T-helper 2 cell treated with Interferon-gamma antibody and Interleukin-4, amounts not matched to agents 5 μg/mL and 100 μg/mL, for 36 hours (primary cell): ENCODE measurements around the gene ADAMTS13.

Experiments used
- DNase-seq: peaks from one replicate; pipeline ENCODE4 v3.0.0; 2021; ENCODE audit warnings: low spot score
- H3K27ac Mint-ChIP-seq: one replicate; pipeline ENCODE4 v1.8.0; 2021; ENCODE audit warnings: mild to moderate bottlenecking, mixed read lengths
- H3K27me3 Mint-ChIP-seq: one replicate; pipeline ENCODE4 v1.8.0; 2021; ENCODE audit warnings: low read depth, mixed read lengths
- H3K36me3 Mint-ChIP-seq: one replicate; pipeline ENCODE4 v1.8.0; 2021; ENCODE audit warnings: low read depth, mixed read lengths
- H3K4me1 Mint-ChIP-seq: one replicate; pipeline ENCODE4 v1.8.0; 2021; ENCODE audit warnings: low read depth, mixed read lengths
- H3K4me3 Mint-ChIP-seq: one replicate; pipeline ENCODE4 v1.8.0; 2022; ENCODE audit warnings: mild to moderate bottlenecking, moderate library complexity, mixed read lengths
- H3K9me3 Mint-ChIP-seq: one replicate; pipeline ENCODE4 v1.8.0; 2021; ENCODE audit warnings: mixed read lengths

ADAMTS13 gene

GRCh38 chr9:133493428-133493827 lies 71.3 kb downstream of the ADAMTS13 start:
- H3K4me1 Mint-ChIP-seq: no peaks in the 10 kb centered on the region
- no peak overlapping the region for H3K4me3 Mint-ChIP-seq
- no peaks in the 10 kb centered on the region for H3K9me3 Mint-ChIP-seq
- no peak for DNase-seq
- H3K36me3 Mint-ChIP-seq: no peaks in the 10 kb centered on the region
- H3K27ac Mint-ChIP-seq: no peak overlapping the region
- H3K27me3 Mint-ChIP-seq: no peaks in the 10 kb centered on the region

- no peak for DNase-seq
- H3K27me3 Mint-ChIP-seq: no peaks in the 10 kb centered on the region
- H3K9me3 Mint-ChIP-seq: no peaks in the 10 kb centered on the region
- no peak overlapping the region for H3K27ac Mint-ChIP-seq
- no peaks in the 10 kb centered on the region for H3K4me1 Mint-ChIP-seq
- no peaks in the 10 kb centered on the region for H3K36me3 Mint-ChIP-seq
- no peak overlapping the region for H3K4me3 Mint-ChIP-seq
These were observed 71.8 kb downstream of the ADAMTS13 start for GRCh38 chr9:133493845-133494540.

- H3K4me1 Mint-ChIP-seq: no peaks in the 10 kb centered on the region
- H3K9me3 Mint-ChIP-seq: no peaks in the 10 kb centered on the region
- no peak overlapping the region for H3K4me3 Mint-ChIP-seq
- no peak overlapping the region for H3K27ac Mint-ChIP-seq
- no peak for DNase-seq
- H3K27me3 Mint-ChIP-seq: no peaks in the 10 kb centered on the region
- no peaks in the 10 kb centered on the region for H3K36me3 Mint-ChIP-seq
These were observed 72.6 kb downstream of the ADAMTS13 start for GRCh38 chr9:133494636-133495326.

- Mint-ChIP-seq H3K9me3 (no peaks in the 10 kb centered on the region), H3K4me3 (no peak overlapping the region), H3K4me1 (no peaks in the 10 kb centered on the region), H3K27ac (no peak overlapping the region), H3K27me3 (no peaks in the 10 kb centered on the region), H3K36me3 (no peaks in the 10 kb centered on the region)
- no peak for DNase-seq
These were observed 73.4 kb downstream of the ADAMTS13 start for GRCh38 chr9:133495327-133496293.

GRCh38 chr9:133496861-133497842 lies 75.0 kb downstream of the ADAMTS13 start:
- Mint-ChIP-seq H3K9me3 (peaks cover 13% of the 10 kb centered on the region), H3K27me3 (no peaks in the 10 kb centered on the region), H3K36me3 (no peaks in the 10 kb centered on the region), H3K4me3 (no peak overlapping the region), H3K4me1 (no peaks in the 10 kb centered on the region), H3K27ac (no peak overlapping the region)
- no peak for DNase-seq

- Mint-ChIP-seq H3K4me3 (no peak overlapping the region), H3K9me3 (peaks cover 22% of the 10 kb centered on the region), H3K36me3 (no peaks in the 10 kb centered on the region), H3K4me1 (no peaks in the 10 kb centered on the region), H3K27me3 (peaks cover 2% of the 10 kb centered on the region), H3K27ac (no peak overlapping the region)
- DNase-seq: no peak
These were observed 77.1 kb downstream of the ADAMTS13 start for GRCh38 chr9:133499132-133499891.

- H3K4me3 Mint-ChIP-seq: no peak overlapping the region
- DNase-seq: no peak
- H3K27ac Mint-ChIP-seq: no peak overlapping the region
- no peaks in the 10 kb centered on the region for H3K4me1 Mint-ChIP-seq
- H3K27me3 Mint-ChIP-seq: peaks cover 2% of the 10 kb centered on the region
- H3K9me3 Mint-ChIP-seq: peaks cover 22% of the 10 kb centered on the region
- no peaks in the 10 kb centered on the region for H3K36me3 Mint-ChIP-seq
These were observed 77.7 kb downstream of the ADAMTS13 start for GRCh38 chr9:133499892-133500270.

- Mint-ChIP-seq H3K27me3 (peaks cover 2% of the 10 kb centered on the region), H3K27ac (no peak overlapping the region), H3K36me3 (no peaks in the 10 kb centered on the region), H3K9me3 (peaks cover 22% of the 10 kb centered on the region), H3K4me3 (no peak overlapping the region), H3K4me1 (no peaks in the 10 kb centered on the region)
- no peak for DNase-seq
These were observed 79.9 kb downstream of the ADAMTS13 start for GRCh38 chr9:133502112-133502511.

GRCh38 chr9:133505186-133505830 lies 83.1 kb downstream of the ADAMTS13 start:
- H3K27ac Mint-ChIP-seq: no peak overlapping the region
- no peak overlapping the region for H3K4me3 Mint-ChIP-seq
- H3K27me3 Mint-ChIP-seq: peaks cover 6% of the 10 kb centered on the region
- DNase-seq: no peak
- H3K36me3 Mint-ChIP-seq: no peaks in the 10 kb centered on the region
- peaks cover 7% of the 10 kb centered on the region for H3K4me1 Mint-ChIP-seq
- peaks cover 22% of the 10 kb centered on the region for H3K9me3 Mint-ChIP-seq

GRCh38 chr9:133505901-133506652 lies 83.9 kb downstream of the ADAMTS13 start:
- Mint-ChIP-seq H3K27ac (no peak overlapping the region), H3K4me1 (peaks cover 7% of the 10 kb centered on the region), H3K4me3 (no peak overlapping the region), H3K9me3 (peaks cover 20% of the 10 kb centered on the region), H3K27me3 (peaks cover 6% of the 10 kb centered on the region), H3K36me3 (no peaks in the 10 kb centered on the region)
- DNase-seq: no peak

- peaks cover 7% of the 10 kb centered on the region for H3K4me1 Mint-ChIP-seq
- H3K9me3 Mint-ChIP-seq: peaks cover 15% of the 10 kb centered on the region
- no peak for DNase-seq
These were observed 84.5 kb downstream of the ADAMTS13 start for GRCh38 chr9:133506653-133507038.

More at GRCh38 chr9:133506653-133507038, 84.5 kb downstream of the ADAMTS13 start:
- peaks cover 6% of the 10 kb centered on the region for H3K27me3 Mint-ChIP-seq
- no peak overlapping the region for H3K4me3 Mint-ChIP-seq
- H3K36me3 Mint-ChIP-seq: no peaks in the 10 kb centered on the region
- H3K27ac Mint-ChIP-seq: no peak overlapping the region
